ENCODE data around the gene FXYD7.

The FXYD7 gene

GRCh38 chr19:35170359-35171061, 27.5 kb downstream of the FXYD7 start:
- Histone ChIP-seq H3K36me3 (ENCODE audit: insufficient read depth, low read length) (peaks cover 65% of the 10 kb centered on the region), H3K79me2 (ENCODE audit: insufficient read depth, low read length) (no peaks in the 10 kb centered on the region), H4K20me1 (ENCODE audit: insufficient read depth, low read length) (no peaks in the 10 kb centered on the region), H3K9ac (ENCODE audit: low read length) (no peak overlapping the region), H3K27me3 (ENCODE audit: insufficient read depth, low read length) (no peaks in the 10 kb centered on the region), H3K4me2 (ENCODE audit: low read length) (no peak overlapping the region), H3F3A (ENCODE audit: insufficient read depth, low read length) (no peaks in the 10 kb centered on the region), H3K4me3 (ENCODE audit: low read depth, low read length, poor library complexity, severe bottlenecking) (no peak overlapping the region), H3K27ac (ENCODE audit: low read depth, low read length, poor library complexity, severe bottlenecking) (no peak overlapping the region), H2AFZ (ENCODE audit: low read length) (no peak overlapping the region), H3K4me1 (ENCODE audit: insufficient read depth, low read length, severe bottlenecking) (peaks cover 5% of the 10 kb centered on the region), H3K9me3 (ENCODE audit: low read length) (peaks cover 4% of the 10 kb centered on the region), H3K9me2 (ENCODE audit: low read depth, low read length) (no peaks in the 10 kb centered on the region)
- no peak for TF ChIP-seq EZH2 (IDR thresholded peaks at IDR 0.05; ENCODE audit: borderline replicate concordance, low read length)

GRCh38 chr19:35171730-35172129, 28.7 kb downstream of the FXYD7 start:
- Histone ChIP-seq H3K4me1 (ENCODE audit: insufficient read depth, low read length, severe bottlenecking) (peaks cover 5% of the 10 kb centered on the region), H3K9me2 (ENCODE audit: low read depth, low read length) (no peaks in the 10 kb centered on the region), H3K9ac (ENCODE audit: low read length) (no peak overlapping the region), H3K4me3 (ENCODE audit: low read depth, low read length, poor library complexity, severe bottlenecking) (no peak overlapping the region), H3K36me3 (ENCODE audit: insufficient read depth, low read length) (peaks cover 53% of the 10 kb centered on the region), H3K79me2 (ENCODE audit: insufficient read depth, low read length) (no peaks in the 10 kb centered on the region), H3K27me3 (ENCODE audit: insufficient read depth, low read length) (no peaks in the 10 kb centered on the region), H4K20me1 (ENCODE audit: insufficient read depth, low read length) (no peaks in the 10 kb centered on the region), H3F3A (ENCODE audit: insufficient read depth, low read length) (no peaks in the 10 kb centered on the region), H3K9me3 (ENCODE audit: low read length) (no peaks in the 10 kb centered on the region), H2AFZ (ENCODE audit: low read length) (no peak overlapping the region), H3K27ac (ENCODE audit: low read depth, low read length, poor library complexity, severe bottlenecking) (no peak overlapping the region), H3K4me2 (ENCODE audit: low read length) (no peak overlapping the region)
- no peak for TF ChIP-seq CTCF (IDR thresholded peaks at IDR 0.05; ENCODE audit: low read length)
- no peak for TF ChIP-seq EZH2 (IDR thresholded peaks at IDR 0.05; ENCODE audit: borderline replicate concordance, low read length)

GRCh38 chr19:35174226-35174625, 31.2 kb downstream of the FXYD7 start:
- Histone ChIP-seq H3F3A (ENCODE audit: insufficient read depth, low read length) (no peaks in the 10 kb centered on the region), H3K79me2 (ENCODE audit: insufficient read depth, low read length) (no peaks in the 10 kb centered on the region), H3K36me3 (ENCODE audit: insufficient read depth, low read length) (peaks cover 34% of the 10 kb centered on the region), H3K4me2 (ENCODE audit: low read length) (no peak overlapping the region), H3K9me3 (ENCODE audit: low read length) (peaks cover 7% of the 10 kb centered on the region; the same call in 1 of the 2 replicates), H3K4me1 (ENCODE audit: insufficient read depth, low read length, severe bottlenecking) (peaks cover 5% of the 10 kb centered on the region), H3K9me2 (ENCODE audit: low read depth, low read length) (no peaks in the 10 kb centered on the region), H4K20me1 (ENCODE audit: insufficient read depth, low read length) (no peaks in the 10 kb centered on the region), H3K9ac (ENCODE audit: low read length) (no peak overlapping the region), H3K4me3 (ENCODE audit: low read depth, low read length, poor library complexity, severe bottlenecking) (no peak overlapping the region), H3K27me3 (ENCODE audit: insufficient read depth, low read length) (no peaks in the 10 kb centered on the region), H3K27ac (ENCODE audit: low read depth, low read length, poor library complexity, severe bottlenecking) (no peak overlapping the region), H2AFZ (ENCODE audit: low read length) (no peak overlapping the region)
- TF ChIP-seq EZH2 (IDR thresholded peaks at IDR 0.05; ENCODE audit: borderline replicate concordance, low read length) (no peak), CTCF (IDR thresholded peaks at IDR 0.05; ENCODE audit: low read length) (no peak)

GRCh38 chr19:35176181-35176570, 33.1 kb downstream of the FXYD7 start:
- peaks cover 5% of the 10 kb centered on the region for H3K4me1 ChIP-seq (ENCODE audit: insufficient read depth, low read length, severe bottlenecking)
- no peak overlapping the region for H3K4me3 ChIP-seq (ENCODE audit: low read depth, low read length, poor library complexity, severe bottlenecking)
- no peaks in the 10 kb centered on the region for H3K9me2 ChIP-seq (ENCODE audit: low read depth, low read length)
- H4K20me1 ChIP-seq (ENCODE audit: insufficient read depth, low read length), result no peaks in the 10 kb centered on the region
- peaks cover 18% of the 10 kb centered on the region for H3K36me3 ChIP-seq (ENCODE audit: insufficient read depth, low read length)
- TF ChIP-seq EZH2 (IDR thresholded peaks at IDR 0.05; ENCODE audit: borderline replicate concordance, low read length) (no peak), CTCF (IDR thresholded peaks at IDR 0.05; ENCODE audit: low read length) (no peak)
- no peaks in the 10 kb centered on the region for H3K27me3 ChIP-seq (ENCODE audit: insufficient read depth, low read length)
- no peak overlapping the region for H3K9ac ChIP-seq (ENCODE audit: low read length)
- H3K27ac ChIP-seq (ENCODE audit: low read depth, low read length, poor library complexity, severe bottlenecking), result no peak overlapping the region
- no peaks in the 10 kb centered on the region for H3K79me2 ChIP-seq (ENCODE audit: insufficient read depth, low read length)
- no peaks in the 10 kb centered on the region for H3F3A ChIP-seq (ENCODE audit: insufficient read depth, low read length)
- peaks cover 7% of the 10 kb centered on the region; the same call in 1 of the 2 replicates for H3K9me3 ChIP-seq (ENCODE audit: low read length)
- no peak overlapping the region for H2AFZ ChIP-seq (ENCODE audit: low read length)
- H3K4me2 ChIP-seq (ENCODE audit: low read length), result no peak overlapping the region

Data from OCI-LY1 (cell line).